Muscle of leg (tissue), 11 donors: Measurements from ENCODE around the gene TMEM175. TPM values are rescaled to one million over a fixed set of nuclear protein-coding genes. Genes with fewer than 3 reads are reported as not detected.

ENCODE experiments used
- DNase-seq: peaks from one replicate; pipeline ENCODE4 v3.0.0; 2013
- H3K27ac ChIP-seq: one replicate; pipeline ENCODE4 v1.5.1; 2013; ENCODE audit warnings: mild to moderate bottlenecking, low read length, control low read depth
- H3K27me3 ChIP-seq: one replicate; pipeline ENCODE4 v1.6.1; 2013; ENCODE audit warnings: low read length; ENCODE audit not compliant: control insufficient read depth, insufficient read depth
- H3K36me3 ChIP-seq: one replicate; pipeline ENCODE4 v1.6.1; 2013; ENCODE audit warnings: low read length; ENCODE audit not compliant: control insufficient read depth, insufficient read depth
- H3K4me1 ChIP-seq: one replicate; pipeline ENCODE4 v1.6.1; 2013; ENCODE audit warnings: low read length; ENCODE audit not compliant: control insufficient read depth, insufficient read depth
- H3K4me3 ChIP-seq: one replicate; pipeline ENCODE4 v1.5.1; 2013; ENCODE audit warnings: low read length, control low read depth
- H3K9me3 ChIP-seq: replicated peaks from 2 replicates; pipeline ENCODE4 v1.6.1; 2013; ENCODE audit warnings: low read depth, low read length; ENCODE audit not compliant: control insufficient read depth
- WGBS: methylation state at CpG from one replicate; pipeline ENCODE4 v1.1.5; 2013; ENCODE audit warnings: missing lambda C conversion rate; ENCODE audit not compliant: insufficient coverage; 5-methylcytosine and 5-hydroxymethylcytosine counted together
- polyA plus RNA-seq, 8 donors: library from polyadenylated mRNA; unstranded; fragments of 120-200 nt; gene quantifications; one replicate each; pipeline versions ENCODE4 v1.2.1 to v1.2.3, GENCODE V29; 2013; ENCODE audit warnings: inconsistent platforms in 1 of 8, low replicate concordance in 1 of 8; ENCODE audit not compliant: insufficient read length in 8 of 8, insufficient read depth in 1 of 8
- total RNA-seq: library from RNA; stranded (reverse); fragments of 120-200 nt; gene quantifications from one replicate; pipeline ENCODE4 v1.2.4, GENCODE V29; 2013

TMEM175 gene
- total and polyA plus RNA-seq, 9 donors = 9.8 to 22.2 (median 18.8) TPM

DNA sequence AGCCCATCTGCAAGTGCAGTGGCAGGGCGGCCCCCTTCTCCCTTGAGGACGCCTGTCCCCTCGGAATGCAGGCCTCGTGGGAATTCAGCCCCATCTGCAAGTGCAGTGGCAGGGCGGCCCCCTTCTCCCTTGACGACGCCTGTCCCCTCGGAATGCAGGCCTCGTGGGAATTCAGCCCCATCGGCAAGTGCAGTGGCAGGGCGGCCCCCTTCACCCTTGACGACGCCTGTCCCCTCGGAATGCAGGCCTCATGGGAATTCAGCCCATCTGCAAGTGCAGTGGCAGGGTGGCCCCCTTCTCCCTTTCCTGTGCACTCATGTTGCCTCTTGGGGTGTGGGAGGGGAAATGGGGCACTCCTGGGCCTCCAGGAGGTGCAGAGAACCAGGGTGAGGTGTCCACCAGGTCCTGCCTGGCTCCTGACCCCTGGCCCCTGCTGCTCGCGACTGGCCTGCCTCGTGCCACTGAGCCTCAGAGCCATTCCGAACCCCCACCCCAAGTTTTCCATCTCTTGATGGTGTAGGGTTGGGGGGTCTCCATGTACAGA is 67.7 kb downstream of the TMEM175 start:
- no peak overlapping the region for H3K4me3 ChIP-seq
- no peak for DNase-seq
- H3K27me3 ChIP-seq = peaks cover 86% of the 10 kb centered on the region
- 52% methylated on average over 13 of the region's 18 CpGs for WGBS
- no peaks in the 10 kb centered on the region for H3K36me3 ChIP-seq
- no peak overlapping the region for H3K27ac ChIP-seq
- no peaks in the 10 kb centered on the region for H3K9me3 ChIP-seq
- peaks cover 20% of the 10 kb centered on the region for H3K4me1 ChIP-seq

DNA sequence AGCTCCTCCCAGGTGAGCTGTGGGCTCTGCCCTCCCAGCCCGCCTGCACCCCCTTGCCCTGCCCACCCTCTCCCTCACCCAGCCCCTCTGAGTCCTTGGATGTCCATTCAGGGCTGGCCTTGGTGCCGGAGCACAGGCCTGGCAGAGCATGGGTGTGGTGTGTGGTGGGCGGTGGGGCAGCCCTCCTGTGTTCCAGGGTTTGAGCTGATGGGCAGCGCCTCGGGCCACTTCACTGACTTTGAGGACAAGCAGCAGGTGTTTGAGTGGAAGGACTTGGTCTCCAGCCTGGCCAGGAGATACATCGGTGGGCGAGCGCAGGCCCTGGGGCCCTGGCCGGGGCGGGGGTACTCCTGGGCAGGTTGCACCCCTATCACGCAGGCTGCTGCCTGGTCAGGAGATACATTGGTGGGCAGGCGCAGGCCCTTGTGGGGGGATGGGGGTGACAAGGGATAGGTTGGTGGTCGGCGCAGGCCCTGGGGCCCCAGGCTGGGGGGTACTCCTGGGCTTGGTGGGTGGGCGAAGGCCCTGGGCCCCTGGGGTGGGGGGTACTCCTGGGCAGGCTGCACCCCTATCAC is 68.5 kb downstream of the TMEM175 start:
- DNase-seq = no peak
- Histone ChIP-seq H3K4me1 (peaks cover 20% of the 10 kb centered on the region), H3K36me3 (no peaks in the 10 kb centered on the region), H3K9me3 (no peaks in the 10 kb centered on the region), H3K27me3 (peaks cover 89% of the 10 kb centered on the region), H3K4me3 (no peak overlapping the region), H3K27ac (no peak overlapping the region)
- WGBS = 89% methylated on average over 10 of the region's 15 CpGs

DNA sequence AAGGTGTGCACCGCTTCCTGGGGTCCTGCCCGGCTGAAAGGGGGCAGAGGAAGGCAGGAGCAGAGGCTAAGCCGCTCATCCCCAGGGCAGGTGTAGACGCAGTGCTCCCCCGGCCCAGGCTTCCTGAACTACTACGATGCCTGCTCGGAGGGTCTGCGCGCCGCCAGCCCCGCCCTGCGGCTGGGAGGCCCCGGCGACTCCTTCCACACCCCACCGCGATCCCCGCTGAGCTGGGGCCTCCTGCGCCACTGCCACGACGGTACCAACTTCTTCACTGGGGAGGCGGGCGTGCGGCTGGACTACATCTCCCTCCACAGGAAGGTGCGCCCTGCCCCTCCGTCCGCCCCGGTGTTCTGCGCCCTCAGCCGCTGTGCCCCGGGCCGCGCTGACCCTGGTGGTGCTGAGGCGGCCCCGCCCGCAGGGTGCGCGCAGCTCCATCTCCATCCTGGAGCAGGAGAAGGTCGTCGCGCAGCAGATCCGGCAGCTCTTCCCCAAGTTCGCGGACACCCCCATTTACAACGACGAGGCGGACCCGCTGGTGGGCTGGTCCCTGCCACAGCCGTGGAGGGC is 69.4 kb downstream of the TMEM175 start:
- 13% methylated on average over 41 of the region's 48 CpGs for WGBS
- DNase-seq = no peak
- H3K9me3 ChIP-seq = no peaks in the 10 kb centered on the region
- peaks cover 15% of the 10 kb centered on the region for H3K4me1 ChIP-seq
- no peak overlapping the region for H3K27ac ChIP-seq
- no peaks in the 10 kb centered on the region for H3K36me3 ChIP-seq
- H3K27me3 ChIP-seq = peaks cover 85% of the 10 kb centered on the region
- no peak overlapping the region for H3K4me3 ChIP-seq

DNA sequence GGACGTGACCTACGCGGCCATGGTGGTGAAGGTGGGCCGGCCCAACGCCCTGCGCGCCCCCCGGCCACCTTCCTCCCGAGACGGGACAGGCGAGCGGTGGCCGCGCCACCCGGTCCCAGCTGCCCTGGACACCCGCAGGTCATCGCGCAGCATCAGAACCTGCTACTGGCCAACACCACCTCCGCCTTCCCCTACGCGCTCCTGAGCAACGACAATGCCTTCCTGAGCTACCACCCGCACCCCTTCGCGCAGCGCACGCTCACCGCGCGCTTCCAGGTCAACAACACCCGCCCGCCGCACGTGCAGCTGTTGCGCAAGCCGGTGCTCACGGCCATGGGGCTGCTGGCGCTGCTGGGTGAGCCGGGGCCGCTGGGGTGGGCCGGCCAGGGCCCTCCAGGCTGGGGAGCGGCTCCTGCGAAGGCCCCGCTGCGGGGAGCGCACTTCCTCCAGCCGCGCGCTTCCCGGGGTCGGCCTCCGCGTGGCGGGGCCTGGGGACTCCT is 69.9 kb downstream of the TMEM175 start:
- 1% methylated on average over 49 of the region's 54 CpGs for WGBS
- Histone ChIP-seq H3K27ac (no peak overlapping the region), H3K36me3 (no peaks in the 10 kb centered on the region), H3K27me3 (peaks cover 84% of the 10 kb centered on the region), H3K9me3 (no peaks in the 10 kb centered on the region), H3K4me3 (no peak overlapping the region), H3K4me1 (peaks cover 15% of the 10 kb centered on the region)
- DNase-seq = peak; percentile 35

DNA sequence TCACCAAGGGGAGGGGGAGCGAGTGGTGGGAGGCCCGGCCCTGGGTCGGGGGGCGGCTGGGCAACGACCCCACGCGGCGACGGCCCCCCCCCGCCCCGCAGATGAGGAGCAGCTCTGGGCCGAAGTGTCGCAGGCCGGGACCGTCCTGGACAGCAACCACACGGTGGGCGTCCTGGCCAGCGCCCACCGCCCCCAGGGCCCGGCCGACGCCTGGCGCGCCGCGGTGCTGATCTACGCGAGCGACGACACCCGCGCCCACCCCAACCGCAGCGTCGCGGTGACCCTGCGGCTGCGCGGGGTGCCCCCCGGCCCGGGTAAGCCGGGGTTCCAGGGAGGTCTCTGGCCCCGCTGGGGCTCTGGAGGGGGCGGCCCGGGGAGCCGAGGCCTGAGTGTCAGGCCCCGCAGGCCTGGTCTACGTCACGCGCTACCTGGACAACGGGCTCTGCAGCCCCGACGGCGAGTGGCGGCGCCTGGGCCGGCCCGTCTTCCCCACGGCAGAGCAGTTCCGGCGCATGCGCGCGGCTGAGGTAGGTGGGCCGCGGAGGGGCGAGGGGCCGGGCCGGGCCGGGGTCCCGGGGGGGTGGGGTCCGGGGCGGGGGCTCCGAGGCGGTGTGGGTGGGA is 70.5 kb downstream of the TMEM175 start:
- no peak for DNase-seq
- Histone ChIP-seq H3K27ac (no peak overlapping the region), H3K4me1 (peaks cover 12% of the 10 kb centered on the region), H3K36me3 (no peaks in the 10 kb centered on the region), H3K9me3 (no peaks in the 10 kb centered on the region), H3K27me3 (peaks cover 86% of the 10 kb centered on the region), H3K4me3 (no peak overlapping the region)
- WGBS = 2% methylated on average over 50 of the region's 75 CpGs

DNA sequence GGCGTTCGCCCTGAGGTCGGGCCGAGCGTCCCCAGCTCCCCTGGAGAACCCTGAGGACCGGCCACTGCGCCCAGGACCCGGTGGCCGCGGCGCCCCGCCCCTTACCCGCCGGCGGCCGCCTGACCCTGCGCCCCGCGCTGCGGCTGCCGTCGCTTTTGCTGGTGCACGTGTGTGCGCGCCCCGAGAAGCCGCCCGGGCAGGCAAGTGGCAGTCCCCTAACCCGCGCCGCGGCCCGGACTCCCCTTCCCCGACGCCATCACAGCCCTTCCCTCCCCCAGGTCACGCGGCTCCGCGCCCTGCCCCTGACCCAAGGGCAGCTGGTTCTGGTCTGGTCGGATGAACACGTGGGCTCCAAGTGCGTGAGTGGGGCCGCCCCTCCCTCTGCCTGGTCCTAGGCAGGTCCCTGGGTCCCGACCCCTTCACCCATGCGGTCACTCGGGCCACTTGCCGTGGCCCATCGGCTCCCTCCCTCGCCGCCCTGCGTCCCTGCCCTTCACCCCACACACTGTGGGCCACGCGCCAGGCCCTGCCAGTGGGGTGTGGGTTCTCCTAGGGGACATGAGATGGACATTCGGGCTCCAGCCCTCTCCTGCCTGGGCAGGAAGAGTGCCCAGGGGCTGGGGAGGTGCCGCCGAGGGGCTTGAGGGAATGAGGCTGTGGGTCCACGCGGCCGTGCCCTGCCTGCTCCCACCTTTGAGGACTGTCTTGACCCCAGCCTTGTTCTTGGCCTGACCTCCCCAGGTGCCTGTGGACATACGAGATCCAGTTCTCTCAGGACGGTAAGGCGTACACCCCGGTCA is 71.2 kb downstream of the TMEM175 start:
- no peak overlapping the region for H3K4me3 ChIP-seq

DNA sequence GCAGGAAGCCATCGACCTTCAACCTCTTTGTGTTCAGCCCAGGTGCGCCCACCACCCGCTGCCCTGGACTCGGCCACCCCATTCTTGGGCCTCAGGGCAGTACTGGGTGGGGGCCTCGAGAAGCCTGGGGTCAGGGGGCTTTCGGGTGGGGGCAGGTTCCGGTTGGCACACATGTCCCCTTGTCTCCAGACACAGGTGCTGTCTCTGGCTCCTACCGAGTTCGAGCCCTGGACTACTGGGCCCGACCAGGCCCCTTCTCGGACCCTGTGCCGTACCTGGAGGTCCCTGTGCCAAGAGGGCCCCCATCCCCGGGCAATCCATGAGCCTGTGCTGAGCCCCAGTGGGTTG is 71.8 kb downstream of the TMEM175 start:
- no peak for DNase-seq
- Histone ChIP-seq H3K27ac (no peak overlapping the region), H3K36me3 (no peaks in the 10 kb centered on the region), H3K27me3 (peaks cover 86% of the 10 kb centered on the region), H3K9me3 (no peaks in the 10 kb centered on the region), H3K4me1 (peaks cover 14% of the 10 kb centered on the region), H3K4me3 (no peak overlapping the region)
- WGBS = 80% methylated on average over 13 of the region's 13 CpGs

More for the DNA sequence above, 71.2 kb downstream of the TMEM175 start:
- 22% methylated on average over 50 of the region's 63 CpGs for WGBS
- peaks cover 85% of the 10 kb centered on the region for H3K27me3 ChIP-seq
- no peak overlapping the region for H3K27ac ChIP-seq
- H3K4me1 ChIP-seq = peaks cover 8% of the 10 kb centered on the region
- DNase-seq = no peak
- no peaks in the 10 kb centered on the region for H3K9me3 ChIP-seq
- no peaks in the 10 kb centered on the region for H3K36me3 ChIP-seq

DNA sequence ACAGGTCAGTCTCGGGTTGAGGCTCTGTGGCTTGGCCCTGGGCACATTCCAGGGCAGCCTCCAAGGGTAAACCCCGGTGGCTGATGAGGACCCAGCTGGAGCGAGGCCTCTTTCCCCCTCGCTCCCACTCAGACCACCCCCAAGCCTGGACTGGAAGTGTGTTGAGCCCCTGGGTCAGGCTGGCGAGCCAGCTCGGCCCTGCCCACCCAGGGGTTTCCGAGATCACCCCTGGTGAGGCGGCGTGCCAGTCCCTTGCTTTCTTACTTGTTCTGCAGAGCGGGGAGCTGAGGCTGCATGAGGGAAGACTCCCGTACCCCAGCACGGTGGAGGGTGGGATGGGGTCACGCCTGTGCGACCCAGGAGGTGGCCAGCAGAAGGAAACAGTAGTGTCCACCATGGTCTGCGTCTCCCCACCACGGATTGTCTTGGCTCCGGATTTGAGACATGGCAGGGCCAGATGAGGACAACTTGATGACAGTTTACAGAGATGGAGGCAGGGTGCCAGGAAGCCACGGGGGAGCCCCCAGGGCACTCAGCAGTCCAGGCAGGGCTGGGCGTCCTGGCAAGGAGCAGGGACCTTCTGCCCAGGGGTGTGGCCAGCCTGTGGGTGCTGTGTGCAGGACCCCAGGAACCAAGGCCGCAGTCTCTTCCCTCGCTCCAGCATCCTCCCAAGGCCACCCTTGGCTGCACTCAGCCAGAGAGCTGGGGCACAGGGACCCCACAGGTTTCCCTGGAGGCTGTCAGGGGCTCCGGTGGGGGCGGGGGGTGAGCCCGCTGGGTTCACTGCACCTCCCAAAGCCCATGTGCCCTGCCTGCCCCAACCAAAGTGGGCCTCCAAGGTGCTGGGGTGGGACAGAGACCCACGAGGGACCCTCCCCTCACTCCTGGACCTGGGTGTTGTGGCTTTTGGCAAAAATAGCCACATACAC is 72.6 kb downstream of the TMEM175 start:
- Histone ChIP-seq H3K27ac (no peak overlapping the region), H3K4me1 (peaks cover 16% of the 10 kb centered on the region)
- DNase-seq = no peak

DNA sequence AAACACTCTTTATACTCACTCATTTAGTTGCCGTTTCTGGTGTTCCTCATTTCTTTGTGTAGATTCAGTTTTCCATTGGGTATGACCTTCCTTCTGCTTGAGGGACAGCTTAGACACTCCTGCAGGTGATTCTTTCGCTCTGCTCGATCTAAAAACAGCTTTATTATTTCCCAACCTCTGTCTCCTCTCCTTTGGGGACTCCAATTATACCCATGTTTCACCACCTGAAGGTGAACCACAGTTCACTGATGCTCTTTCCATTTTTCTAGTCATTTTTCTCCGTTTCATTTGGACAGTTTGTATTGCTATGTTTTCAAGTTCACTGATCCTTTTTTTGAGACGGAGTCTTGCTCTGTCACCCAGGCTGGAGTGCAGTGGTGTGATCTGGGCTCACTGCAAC is 74.6 kb downstream of the TMEM175 start:
- no peak overlapping the region for H3K4me3 ChIP-seq
- peaks cover 29% of the 10 kb centered on the region for H3K4me1 ChIP-seq
- WGBS = 85% methylated on average over 3 of the region's 5 CpGs
- H3K27ac ChIP-seq = no peak overlapping the region
- no peaks in the 10 kb centered on the region for H3K9me3 ChIP-seq
- peaks cover 66% of the 10 kb centered on the region for H3K27me3 ChIP-seq
- DNase-seq = no peak
- H3K36me3 ChIP-seq = no peaks in the 10 kb centered on the region

More for the DNA sequence above, 72.6 kb downstream of the TMEM175 start:
- Histone ChIP-seq H3K4me3 (no peak overlapping the region), H3K36me3 (no peaks in the 10 kb centered on the region), H3K27me3 (peaks cover 82% of the 10 kb centered on the region), H3K9me3 (no peaks in the 10 kb centered on the region)
- WGBS = 77% methylated on average over 18 of the region's 25 CpGs
